K562 (cell line): ENCODE measurements around the gene GPATCH4. TPM values are rescaled to one million over a fixed set of nuclear protein-coding genes. Genes with fewer than 3 reads are reported as not detected.

ENCODE experiments used
- ELF4 ChIP-seq: fragments of 450-650 bp; formaldehyde crosslinking; IDR thresholded peaks from 2 replicates; pipeline ENCODE4 v1.4.0; 2022; ENCODE audit warnings: missing genetic modification characterization
- ERF ChIP-seq: fragments of 450-650 bp; formaldehyde crosslinking; IDR thresholded peaks from 2 replicates; pipeline ENCODE4 v1.4.0; 2020; ENCODE audit warnings: mild to moderate bottlenecking, mixed read lengths
- HMGN3 ChIP-seq: IDR thresholded peaks from 2 replicates; pipeline ENCODE4 v1.6.1; 2011; ENCODE audit warnings: borderline replicate concordance, low read depth, mild to moderate bottlenecking, mixed read lengths, low read length; ENCODE audit not compliant: insufficient read length; ENCODE audit errors: extremely low read depth
- ILK ChIP-seq: fragments of 450-650 bp; IDR thresholded peaks from 2 replicates; pipeline ENCODE4 v1.6.1; 2016; ENCODE audit warnings: missing genetic modification characterization, low read depth, mild to moderate bottlenecking, missing compliant biosample characterization, moderate library complexity, borderline replicate concordance
- JUN ChIP-seq, 2 experiments: sonication (generic) in 1 of 2; formaldehyde crosslinking in 1 of 2; IDR thresholded peaks; 2 replicates each; pipeline versions ENCODE4 v1.6.1 to v1.8.0; 2012 to 2022; ENCODE audit warnings: borderline replicate concordance in 2 of 2, mild to moderate bottlenecking in 2 of 2, improper control_type of control experiment in 1 of 2, low read depth in 1 of 2, low read length in 1 of 2, missing genetic modification reagents in 1 of 2
- MCM5 ChIP-seq: fragments of 450-650 bp; IDR thresholded peaks from 2 replicates; pipeline ENCODE4 v1.6.1; 2016; ENCODE audit warnings: low read depth
- NCOA6 ChIP-seq: fragments of 450-650 bp; IDR thresholded peaks from 2 replicates; pipeline ENCODE4 v1.6.1; 2017; ENCODE audit warnings: mild to moderate bottlenecking
- PTRF ChIP-seq: fragments of 450-650 bp; IDR thresholded peaks from 2 replicates; pipeline ENCODE4 v1.6.1; 2016; ENCODE audit warnings: mild to moderate bottlenecking, missing genetic modification characterization, missing compliant biosample characterization
- RBM17 ChIP-seq: fragments of 200-400 bp; formaldehyde crosslinking; IDR thresholded peaks from 2 replicates; pipeline ENCODE4 v1.6.1; 2017; ENCODE audit warnings: low read depth, mild to moderate bottlenecking, low read length, borderline replicate concordance
- ZNF175 ChIP-seq: fragments of 200-800 bp; sonication (Bioruptor generic); IDR thresholded peaks from 2 replicates; pipeline ENCODE4 v1.6.1; 2016; ENCODE audit warnings: low read depth, mild to moderate bottlenecking, missing genetic modification characterization, missing compliant biosample characterization
- ZNF707 ChIP-seq: fragments of 250-450 bp; sonication (Bioruptor Pico); conservative IDR thresholded peaks from 2 replicates; pipeline ENCODE4 v1.8.0; 2022; ENCODE audit warnings: inconsistent platforms, mild to moderate bottlenecking, moderate library complexity
- polyA plus RNA-seq, 8 experiments: library from polyadenylated mRNA; depleted of rRNA in 4 of 8; stranded (reverse) in 5 of 8; unstranded in 3 of 8; fragments of >200 nt; fragmentation: Nextera tagmentation in 2 of 8; fragmentation: Illumina TruSeq in 1 of 8; extraction: Ambion mirVana in 2 of 8; extraction: Trizol in 1 of 8; gene quantifications; 2 replicates each; pipeline versions ENCODE4 v1.2.1 to v1.2.3, GENCODE V29; 2011 to 2014; ENCODE audit warnings: inconsistent platforms in 1 of 8, missing spikeins in 1 of 8
- total RNA-seq, 7 experiments: library from RNA; depleted of rRNA in 6 of 7; stranded (reverse); fragments of >200 nt in 6 of 7; fragmentation: Illumina TruSeq in 2 of 7; extraction: Trizol in 2 of 7; gene quantifications; 2 replicates each; pipeline versions ENCODE4 v1.2.1 to v1.2.3, GENCODE V29; 2011 to 2021; ENCODE audit warnings: low replicate concordance in 1 of 7
- TF ChIP-seq, protein P1 (sequence below): IDR thresholded peaks from 3 replicates; pipeline ENCODE4 v1.6.1; 2011; ENCODE audit warnings: borderline replicate concordance, mild to moderate bottlenecking, moderate library complexity; ENCODE audit not compliant: insufficient read length; ENCODE audit errors: extremely low read depth
- TF ChIP-seq, protein P2 (sequence below): fragments of 450-650 bp; IDR thresholded peaks from 2 replicates; pipeline ENCODE4 v1.7.0; 2016; ENCODE audit warnings: borderline replicate concordance

The GPATCH4 gene
- total and polyA plus RNA-seq, 9 of the 15 experiments (the other 6 are each of a cell fraction or from before 2014, with no cell fraction given): 43.7 to 105 (median 76.5) TPM

GRCh38 chr1:156590326-156591180, 10.7 kb downstream of the GPATCH4 start (continued):
- no peak for TF ChIP-seq ILK (tag)
- no peak for TF ChIP-seq RBM17
- no peak for TF ChIP-seq PTRF
- TF ChIP-seq ZNF707 (CRISPR knock-in tag): no peak
- no peak for TF ChIP-seq MCM5
- no peak for TF ChIP-seq ERF (CRISPR knock-in tag)
- TF ChIP-seq, protein P1, sequence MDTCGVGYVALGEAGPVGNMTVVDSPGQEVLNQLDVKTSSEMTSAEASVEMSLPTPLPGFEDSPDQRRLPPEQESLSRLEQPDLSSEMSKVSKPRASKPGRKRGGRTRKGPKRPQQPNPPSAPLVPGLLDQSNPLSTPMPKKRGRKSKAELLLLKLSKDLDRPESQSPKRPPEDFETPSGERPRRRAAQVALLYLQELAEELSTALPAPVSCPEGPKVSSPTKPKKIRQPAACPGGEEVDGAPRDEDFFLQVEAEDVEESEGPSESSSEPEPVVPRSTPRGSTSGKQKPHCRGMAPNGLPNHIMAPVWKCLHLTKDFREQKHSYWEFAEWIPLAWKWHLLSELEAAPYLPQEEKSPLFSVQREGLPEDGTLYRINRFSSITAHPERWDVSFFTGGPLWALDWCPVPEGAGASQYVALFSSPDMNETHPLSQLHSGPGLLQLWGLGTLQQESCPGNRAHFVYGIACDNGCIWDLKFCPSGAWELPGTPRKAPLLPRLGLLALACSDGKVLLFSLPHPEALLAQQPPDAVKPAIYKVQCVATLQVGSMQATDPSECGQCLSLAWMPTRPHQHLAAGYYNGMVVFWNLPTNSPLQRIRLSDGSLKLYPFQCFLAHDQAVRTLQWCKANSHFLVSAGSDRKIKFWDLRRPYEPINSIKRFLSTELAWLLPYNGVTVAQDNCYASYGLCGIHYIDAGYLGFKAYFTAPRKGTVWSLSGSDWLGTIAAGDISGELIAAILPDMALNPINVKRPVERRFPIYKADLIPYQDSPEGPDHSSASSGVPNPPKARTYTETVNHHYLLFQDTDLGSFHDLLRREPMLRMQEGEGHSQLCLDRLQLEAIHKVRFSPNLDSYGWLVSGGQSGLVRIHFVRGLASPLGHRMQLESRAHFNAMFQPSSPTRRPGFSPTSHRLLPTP: no peak
- no peak for TF ChIP-seq ZNF175 (CRISPR knock-in tag)
- TF ChIP-seq NCOA6: no peak
- TF ChIP-seq, protein P2, sequence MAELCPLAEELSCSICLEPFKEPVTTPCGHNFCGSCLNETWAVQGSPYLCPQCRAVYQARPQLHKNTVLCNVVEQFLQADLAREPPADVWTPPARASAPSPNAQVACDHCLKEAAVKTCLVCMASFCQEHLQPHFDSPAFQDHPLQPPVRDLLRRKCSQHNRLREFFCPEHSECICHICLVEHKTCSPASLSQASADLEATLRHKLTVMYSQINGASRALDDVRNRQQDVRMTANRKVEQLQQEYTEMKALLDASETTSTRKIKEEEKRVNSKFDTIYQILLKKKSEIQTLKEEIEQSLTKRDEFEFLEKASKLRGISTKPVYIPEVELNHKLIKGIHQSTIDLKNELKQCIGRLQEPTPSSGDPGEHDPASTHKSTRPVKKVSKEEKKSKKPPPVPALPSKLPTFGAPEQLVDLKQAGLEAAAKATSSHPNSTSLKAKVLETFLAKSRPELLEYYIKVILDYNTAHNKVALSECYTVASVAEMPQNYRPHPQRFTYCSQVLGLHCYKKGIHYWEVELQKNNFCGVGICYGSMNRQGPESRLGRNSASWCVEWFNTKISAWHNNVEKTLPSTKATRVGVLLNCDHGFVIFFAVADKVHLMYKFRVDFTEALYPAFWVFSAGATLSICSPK: no peak
- no peak for TF ChIP-seq HMGN3
- TF ChIP-seq JUN (IDR thresholded peaks at IDR 0.05; ENCODE audit: borderline replicate concordance, low read depth, low read length): no peak
- no peak for TF ChIP-seq JUN (CRISPR knock-in tag; IDR thresholded peaks at IDR 0.05; ENCODE audit: borderline replicate concordance)
- no peak for TF ChIP-seq ELF4 (CRISPR knock-in tag)
